ENCODE data around the gene ZNF862.
"Not testable (repeated sequence)": the region's sequence is repeated elsewhere in the genome, so short reads cannot be mapped to it uniquely, and the experiment has no call there.

The ZNF862 gene

DNA sequence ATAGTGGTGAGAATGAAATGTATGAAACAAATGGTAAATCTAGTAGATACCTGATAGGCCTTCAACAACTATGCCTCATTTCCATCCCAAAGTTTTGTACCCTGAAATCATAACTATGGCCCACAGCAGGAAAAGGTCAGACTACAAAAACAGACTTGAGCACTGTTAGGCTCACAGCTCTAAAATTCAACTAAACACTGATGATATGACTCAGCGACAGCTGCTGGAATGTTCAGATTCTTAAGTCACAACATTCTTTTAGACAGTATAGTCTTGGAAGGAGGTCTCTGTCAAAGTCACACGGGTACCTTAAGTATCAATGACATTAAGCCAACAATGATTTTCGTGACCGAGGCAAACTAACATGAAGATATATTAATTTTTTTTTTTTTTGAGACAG, 74.0 kb downstream of the ZNF862 start:
- H3K4me2 ChIP-seq (ENCODE audit: low read depth, low read length, poor library complexity, severe bottlenecking); H3K4me1 ChIP-seq (ENCODE audit: insufficient read depth, low read length, poor library complexity, severe bottlenecking); H3K9me3 ChIP-seq (ENCODE audit: insufficient read depth, low read depth, low read length); H3K9me2 ChIP-seq (replicated peaks; ENCODE audit: low read depth, low read length); H3K36me3 ChIP-seq (ENCODE audit: insufficient read depth, low read length); H3K9ac ChIP-seq (ENCODE audit: low read depth, low read length, poor library complexity, severe bottlenecking); H3K79me2 ChIP-seq (ENCODE audit: insufficient read depth, low read length); H3K27me3 ChIP-seq (ENCODE audit: insufficient read depth, low read length, poor library complexity, severe bottlenecking); H4K20me1 ChIP-seq (ENCODE audit: insufficient read depth, low read length, poor library complexity, severe bottlenecking); H3K4me3 ChIP-seq (ENCODE audit: low read length, poor library complexity, severe bottlenecking); H3F3A ChIP-seq (ENCODE audit: low read depth); H2AFZ ChIP-seq (ENCODE audit: low read length): not testable (repeated sequence)
